ENCODE results near the gene SLC16A9.

The SLC16A9 gene

DNA sequence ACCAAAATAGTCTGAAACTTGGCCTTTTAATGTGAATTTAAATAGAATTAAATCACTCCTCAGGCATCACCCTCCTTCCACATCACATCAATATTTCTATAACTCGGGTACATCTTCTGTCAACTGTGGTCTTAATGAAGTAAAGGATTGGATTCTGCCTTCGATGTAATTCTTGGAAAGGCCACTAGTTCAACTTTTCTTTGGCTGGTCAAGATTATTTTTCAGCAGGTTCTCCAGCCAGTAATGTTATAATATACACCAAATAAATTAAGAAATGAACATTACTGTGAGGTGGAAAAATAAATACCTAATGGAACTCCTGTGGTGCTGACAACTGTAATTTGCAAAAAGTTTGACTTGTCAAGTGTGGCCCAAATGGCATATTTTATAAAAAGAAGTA is 9.7 kb upstream of the SLC16A9 start:
- DNase-seq (ENCODE audit: low read depth): no peak

DNA sequence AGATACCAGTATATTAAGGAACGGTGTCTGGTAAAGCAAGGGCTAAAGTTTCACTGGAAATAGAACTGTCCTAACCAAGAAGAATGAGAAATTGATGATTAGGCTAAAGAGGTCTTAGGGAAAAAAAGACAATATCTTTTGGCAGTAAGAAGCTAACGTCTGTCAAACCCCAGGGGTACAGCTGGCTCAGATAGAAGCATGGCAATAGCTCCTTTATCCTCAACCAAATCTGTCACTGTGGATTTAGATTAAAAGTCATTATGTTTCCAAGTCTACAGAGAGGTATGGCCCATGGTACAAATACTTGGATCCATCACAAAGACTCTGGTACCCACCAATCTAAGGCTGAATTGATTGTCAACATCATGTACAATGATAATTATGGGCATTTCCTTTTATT is 8.6 kb upstream of the SLC16A9 start:
- no peak for DNase-seq (ENCODE audit: low read depth)

DNA sequence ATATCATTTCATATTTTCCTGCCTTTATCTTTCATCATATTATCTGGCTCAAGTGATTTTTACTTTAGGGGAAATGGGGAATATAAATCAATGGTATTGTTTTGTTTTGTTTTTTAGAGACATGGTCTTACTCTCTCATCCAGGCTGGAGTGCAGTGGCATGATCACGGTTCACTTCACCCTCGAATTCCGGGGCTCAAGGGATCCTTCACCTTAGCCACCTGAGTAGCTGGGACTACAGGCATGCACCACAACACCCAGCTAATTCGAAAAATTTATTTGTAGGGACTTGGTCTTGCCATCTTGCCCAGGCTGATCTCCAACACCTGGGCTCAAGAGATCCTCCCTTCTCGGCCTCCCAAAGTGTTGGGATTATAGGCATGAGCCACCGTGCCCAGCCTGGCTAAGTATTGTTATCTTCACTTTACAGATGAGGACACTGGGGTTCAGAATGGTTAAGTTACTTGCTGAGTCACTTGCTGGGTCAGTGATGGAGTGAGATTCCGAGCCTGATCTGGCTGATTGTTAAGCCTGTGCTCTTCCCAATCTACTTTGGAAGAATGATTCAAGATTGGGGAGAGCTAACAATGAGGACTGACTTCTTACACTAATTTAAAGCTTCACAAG is 3.7 kb upstream of the SLC16A9 start:
- DNase-seq (ENCODE audit: low read depth): no peak

DNA sequence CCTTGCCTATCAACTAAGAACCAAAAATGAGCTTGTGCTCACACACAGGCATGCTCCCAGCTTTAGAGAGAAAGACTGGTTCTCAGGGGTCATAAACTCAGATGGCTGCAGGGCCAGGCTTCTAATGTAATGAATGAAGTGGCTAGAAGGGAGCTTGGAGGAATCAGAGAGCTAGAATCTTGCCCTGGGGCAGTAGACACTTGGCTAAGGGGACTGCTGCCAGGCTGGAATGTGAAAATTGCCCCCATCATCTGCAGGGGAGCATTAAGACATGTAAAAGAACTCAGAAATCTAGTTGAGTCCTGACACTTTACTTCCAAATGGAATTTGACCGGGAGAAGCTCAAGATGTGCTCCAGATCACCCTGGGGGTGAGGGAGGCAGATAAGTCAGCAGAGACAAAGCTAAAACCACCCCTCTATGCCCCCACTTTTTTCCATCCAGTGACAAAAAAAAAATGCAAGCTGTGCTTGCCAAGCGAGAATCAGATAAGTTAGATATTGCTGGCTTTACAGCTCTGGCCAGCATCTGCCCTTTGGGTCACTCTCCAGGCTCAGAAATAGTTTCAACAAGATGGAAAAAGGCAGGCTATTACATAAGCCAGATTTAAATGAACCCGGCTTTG is 2.3 kb upstream of the SLC16A9 start:
- DNase-seq (ENCODE audit: low read depth): no peak

DNA sequence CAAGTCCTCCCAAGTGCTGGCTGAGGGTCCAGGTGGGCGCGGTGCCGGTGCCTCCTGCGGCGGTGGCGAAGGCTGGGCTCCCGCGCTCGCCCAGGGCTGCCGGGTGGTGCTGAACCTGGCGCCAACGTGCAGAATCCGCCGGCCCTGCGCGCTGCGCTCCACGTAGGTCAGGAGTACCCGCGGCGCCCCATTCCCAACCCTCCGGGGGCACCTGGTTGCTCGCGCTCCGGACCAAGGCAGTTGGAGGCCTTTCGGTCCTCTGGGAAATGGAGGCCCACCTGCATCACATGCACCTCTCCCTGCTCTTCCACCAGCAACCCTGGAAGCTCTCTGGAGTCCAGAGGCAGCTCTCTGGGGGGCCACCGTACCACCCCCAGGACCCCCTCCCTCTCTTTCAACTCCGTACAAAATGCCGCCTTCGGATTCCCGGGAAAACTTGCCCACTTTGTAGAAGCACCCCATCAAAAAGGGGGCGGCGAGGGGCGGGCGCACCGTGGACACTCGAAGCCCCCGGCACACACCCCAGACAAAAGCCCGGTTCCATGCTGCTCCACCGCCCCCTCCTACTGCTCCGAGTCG is 745 bp downstream of the SLC16A9 start:
- DNase-seq (ENCODE audit: low read depth): no peak

DNA sequence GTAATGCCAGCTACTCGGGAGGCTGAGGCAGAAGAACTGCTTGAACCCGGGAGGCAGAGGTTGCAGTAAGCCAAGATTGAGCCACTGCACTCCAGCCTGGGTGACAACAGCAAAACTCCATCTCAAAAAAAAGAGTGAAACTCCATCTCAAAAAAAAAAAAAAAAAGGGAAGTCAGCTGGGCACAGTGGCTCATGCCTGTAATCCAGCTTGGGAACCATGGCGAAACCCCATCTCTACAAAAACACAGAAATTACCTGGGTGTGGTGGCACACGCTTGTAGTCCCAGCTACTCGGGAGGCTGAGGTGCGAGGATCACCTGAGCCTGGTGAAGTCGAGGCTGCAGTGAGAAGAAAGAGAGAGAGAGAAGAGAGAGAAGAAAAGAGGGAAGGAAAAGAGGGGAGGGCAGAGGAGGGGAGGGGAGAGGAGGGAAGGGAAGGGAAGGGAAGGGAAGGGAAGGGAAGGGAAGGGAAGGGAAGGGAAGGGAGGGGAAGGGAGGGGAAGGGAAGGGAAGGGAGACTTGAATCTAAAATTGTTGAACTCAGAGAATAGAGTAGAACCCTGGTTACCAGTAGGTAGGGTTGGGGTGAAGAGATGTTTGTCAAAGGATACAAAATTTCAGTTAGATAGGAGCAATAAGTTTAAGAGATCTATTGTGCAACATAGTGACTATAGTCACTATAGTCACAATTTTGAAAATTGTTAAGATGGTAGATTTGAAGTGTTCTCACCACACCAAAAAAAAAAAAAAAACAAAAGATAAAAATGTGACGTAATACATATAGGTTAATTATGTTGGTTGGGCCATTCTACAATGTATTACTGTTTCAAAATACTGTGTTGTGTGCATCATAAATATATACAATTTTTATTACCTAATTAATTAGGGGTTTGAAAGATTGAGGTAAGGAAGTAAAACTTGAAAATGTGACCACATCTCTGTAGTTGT is 2.5 kb downstream of the SLC16A9 start:
- no peak for DNase-seq (ENCODE audit: low read depth)

DNA sequence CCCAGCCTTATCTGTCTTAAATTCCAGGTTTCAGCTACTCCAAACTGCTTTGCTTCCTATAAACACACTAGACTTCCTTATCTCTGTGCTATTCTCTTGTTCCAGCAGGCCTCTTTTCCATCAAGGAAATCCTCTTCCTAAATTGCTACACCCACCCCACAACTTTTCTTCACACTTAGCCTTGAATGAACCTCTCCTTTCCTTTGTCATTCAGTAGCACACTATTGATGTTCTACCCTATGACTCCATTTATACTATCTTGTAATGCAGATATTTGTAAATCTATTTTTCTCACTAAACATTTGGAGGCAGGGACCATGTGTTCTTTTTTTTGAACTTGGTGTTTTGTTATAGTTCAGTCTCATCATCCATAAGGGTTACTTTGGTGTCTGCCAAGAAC is 3.7 kb downstream of the SLC16A9 start:
- DNase-seq (ENCODE audit: low read depth): no peak

DNA sequence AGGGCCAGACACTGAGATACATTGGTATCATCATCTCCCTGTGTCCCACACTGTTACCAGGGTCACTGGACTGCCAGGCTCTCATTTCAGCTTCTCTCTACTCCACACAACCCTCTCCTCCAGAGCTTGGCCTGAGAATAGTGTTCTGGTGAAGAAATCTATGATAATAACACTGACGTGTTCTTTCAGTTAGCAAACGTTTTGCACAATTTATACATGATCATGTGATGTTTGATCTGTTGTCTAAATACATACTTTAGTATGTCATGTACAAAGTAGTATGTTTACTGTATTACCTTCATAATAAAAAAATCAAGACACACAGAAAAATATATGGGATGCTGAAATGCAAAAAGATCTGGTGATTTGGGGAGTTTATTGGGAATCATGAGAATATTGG is 5.0 kb downstream of the SLC16A9 start:
- no peak for DNase-seq (ENCODE audit: low read depth)

DNA sequence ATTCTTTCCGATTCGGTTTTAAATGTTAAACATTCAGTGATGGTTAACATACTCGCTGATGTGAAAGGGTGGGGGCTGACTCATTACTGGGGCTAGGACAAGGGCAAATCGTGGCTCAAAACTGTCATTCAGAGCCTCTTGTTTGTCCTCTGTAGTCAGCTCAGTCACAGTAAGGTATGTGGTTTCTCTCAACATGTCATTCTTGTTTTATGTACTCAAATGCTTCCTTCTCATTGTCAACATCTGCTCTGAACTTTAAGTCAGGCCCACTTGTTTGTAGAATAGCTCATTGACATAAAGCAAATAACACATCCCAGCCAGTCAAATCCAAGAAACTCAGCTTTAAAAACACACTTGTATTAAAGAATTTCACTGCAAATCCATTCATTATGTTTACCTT is 7.3 kb downstream of the SLC16A9 start:
- DNase-seq (ENCODE audit: low read depth): no peak

DNA sequence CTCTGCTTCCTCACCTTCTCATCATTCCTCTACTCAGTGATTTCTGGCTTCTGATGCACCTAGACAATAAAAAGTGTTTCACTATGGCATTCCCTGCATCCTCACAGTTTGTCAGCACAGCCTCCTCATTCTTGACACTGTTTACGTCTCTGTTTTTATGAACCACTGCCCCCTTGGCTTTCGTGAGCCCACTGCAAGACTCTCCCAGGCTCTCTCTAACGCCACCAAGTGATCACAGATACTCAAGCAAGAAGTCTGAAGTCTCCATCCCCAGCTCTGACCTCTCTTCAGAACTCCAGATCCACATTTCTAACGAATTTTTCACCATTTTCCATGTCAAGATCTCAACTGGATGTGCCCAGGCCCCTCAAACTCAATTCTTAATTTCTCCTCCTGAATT is 8.9 kb downstream of the SLC16A9 start:
- DNase-seq (ENCODE audit: low read depth): no peak

DNA sequence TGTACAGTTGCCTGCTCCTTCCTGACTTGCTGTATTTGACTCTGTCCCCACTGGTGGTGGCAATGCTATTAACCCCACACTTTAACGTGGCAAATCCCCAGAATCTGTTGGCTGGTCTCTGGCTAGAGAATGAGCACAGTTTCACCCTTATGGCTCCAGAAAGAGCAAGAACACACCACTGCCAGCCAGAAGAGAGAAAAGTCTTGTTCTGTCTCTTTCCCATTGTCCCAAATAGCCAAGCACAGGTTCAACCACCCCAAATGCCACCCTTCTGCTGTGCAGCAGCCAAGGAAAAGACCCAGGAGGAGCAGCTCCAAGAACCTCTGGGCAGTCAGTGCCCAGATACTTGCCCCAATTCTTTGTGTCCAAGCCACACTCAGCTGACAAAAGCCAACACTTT is 11.3 kb downstream of the SLC16A9 start:
- no peak for DNase-seq (ENCODE audit: low read depth)

DNA sequence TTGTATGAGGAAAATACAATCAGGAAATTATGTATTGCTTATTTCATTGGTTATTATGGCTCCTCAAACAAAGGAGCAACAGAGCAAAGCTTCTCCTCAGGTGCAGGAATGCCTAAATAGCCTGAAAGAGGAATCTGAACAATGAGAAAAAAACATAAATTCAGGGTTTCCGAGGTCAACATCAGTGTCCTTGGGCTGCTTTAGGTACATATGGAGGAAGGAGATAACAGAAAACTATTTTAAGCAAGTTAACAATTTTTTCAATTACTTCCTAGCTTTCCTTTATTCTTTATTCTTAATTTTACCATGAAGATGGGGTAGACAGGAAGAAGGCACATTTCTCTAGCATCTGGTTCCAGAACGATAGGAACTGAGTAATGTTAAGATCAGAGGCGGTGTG is 14.0 kb downstream of the SLC16A9 start:
- no peak for DNase-seq (ENCODE audit: low read depth)

DNA sequence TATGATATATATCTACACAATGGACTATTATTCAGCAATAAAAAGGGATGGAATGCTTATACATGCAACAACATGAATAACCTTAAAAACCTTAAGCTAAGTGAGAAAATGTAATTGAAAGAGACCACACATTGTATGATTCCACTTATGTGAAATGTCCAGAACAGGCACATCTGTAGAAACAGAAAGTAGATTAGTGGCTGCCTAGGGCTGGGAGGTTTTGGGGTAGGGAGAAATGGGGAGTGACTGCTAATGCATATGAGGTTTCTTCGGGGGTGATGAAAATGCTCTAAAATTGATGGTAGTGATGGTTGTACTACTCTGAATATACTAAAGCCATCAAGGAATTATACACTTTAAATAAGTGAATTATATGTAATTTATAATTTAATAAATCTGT is 14.7 kb downstream of the SLC16A9 start:
- no peak for DNase-seq (ENCODE audit: low read depth)

DNA sequence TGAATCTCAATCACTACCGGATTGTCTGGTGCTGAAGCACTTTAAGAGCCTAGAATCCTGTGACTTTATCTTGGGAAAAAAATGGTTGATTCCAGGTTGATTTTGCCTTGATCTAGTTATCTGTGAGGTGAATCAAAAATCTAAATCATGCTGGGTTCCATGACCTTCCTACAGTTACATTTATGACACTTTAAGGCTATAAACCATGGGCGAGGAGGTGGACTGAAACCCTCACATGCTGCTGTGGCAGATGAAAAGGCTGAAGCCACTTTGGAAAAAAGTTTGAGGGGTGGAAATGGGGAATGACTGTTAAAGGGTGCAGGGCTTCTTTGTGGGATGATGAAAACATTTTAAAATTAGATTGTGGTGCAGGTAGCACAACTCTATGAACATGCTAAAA is 17.5 kb downstream of the SLC16A9 start:
- DNase-seq (ENCODE audit: low read depth): no peak

DNA sequence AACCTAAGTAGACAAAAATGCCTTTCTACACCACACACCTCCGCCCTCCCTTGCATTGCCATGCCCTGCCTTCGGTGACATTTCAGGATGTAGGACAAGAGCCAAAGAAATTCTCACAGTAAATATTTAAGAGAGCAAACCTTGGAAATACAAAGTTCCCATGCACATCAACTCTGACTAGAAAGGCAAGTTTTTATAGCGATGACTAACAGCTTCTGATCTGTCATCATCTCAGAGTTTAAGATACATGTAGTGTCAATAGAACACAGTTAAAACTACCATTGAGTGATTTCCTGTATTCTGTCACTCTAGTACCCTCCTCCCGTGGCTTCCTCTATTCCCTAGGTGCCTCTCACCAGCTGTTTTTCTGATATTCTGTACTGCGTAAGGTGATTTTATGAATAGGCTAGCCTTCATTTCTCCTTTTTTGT is 20.7 kb downstream of the SLC16A9 start:
- no peak for DNase-seq (ENCODE audit: low read depth)

DNA sequence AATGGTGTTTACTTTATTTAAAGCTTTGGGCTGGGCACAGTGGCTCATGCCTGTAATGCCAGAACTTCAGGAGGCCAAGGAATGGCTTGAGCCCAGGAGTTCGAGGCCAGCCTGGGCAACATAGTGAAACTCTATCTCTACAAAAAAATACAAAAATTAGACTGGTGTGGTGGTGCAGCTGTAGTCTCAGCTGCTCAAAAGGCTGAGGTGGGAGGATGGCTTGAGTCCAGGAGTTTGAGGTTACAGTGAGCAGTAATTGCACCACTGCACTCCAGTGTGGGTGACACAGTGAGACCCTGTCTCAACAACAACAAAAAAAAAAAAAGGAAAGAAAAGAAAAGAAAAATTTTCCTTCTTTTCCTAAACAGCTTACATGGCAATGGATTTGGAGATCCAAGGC is 22.0 kb downstream of the SLC16A9 start:
- DNase-seq (ENCODE audit: low read depth): no peak

DNA sequence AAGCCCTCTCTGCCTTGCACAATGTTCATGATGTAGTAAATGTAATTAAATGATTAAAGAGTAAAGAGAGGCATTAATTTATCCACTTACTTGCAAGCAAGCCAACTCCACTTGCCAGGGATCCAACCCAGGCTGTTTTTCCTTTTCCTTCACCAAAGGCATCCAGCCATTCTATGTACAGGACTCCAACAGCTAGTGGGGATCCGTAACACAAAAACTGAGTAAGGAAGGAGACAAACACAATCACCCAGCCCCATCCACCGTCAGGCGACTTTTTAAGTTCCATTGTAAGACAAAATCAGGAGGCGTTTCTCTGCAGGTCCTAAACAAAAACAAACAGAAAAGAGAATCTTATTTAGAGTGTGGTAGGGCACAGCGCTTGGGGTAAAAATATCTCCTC is 25.6 kb downstream of the SLC16A9 start:
- DNase-seq (ENCODE audit: low read depth): no peak

DNA sequence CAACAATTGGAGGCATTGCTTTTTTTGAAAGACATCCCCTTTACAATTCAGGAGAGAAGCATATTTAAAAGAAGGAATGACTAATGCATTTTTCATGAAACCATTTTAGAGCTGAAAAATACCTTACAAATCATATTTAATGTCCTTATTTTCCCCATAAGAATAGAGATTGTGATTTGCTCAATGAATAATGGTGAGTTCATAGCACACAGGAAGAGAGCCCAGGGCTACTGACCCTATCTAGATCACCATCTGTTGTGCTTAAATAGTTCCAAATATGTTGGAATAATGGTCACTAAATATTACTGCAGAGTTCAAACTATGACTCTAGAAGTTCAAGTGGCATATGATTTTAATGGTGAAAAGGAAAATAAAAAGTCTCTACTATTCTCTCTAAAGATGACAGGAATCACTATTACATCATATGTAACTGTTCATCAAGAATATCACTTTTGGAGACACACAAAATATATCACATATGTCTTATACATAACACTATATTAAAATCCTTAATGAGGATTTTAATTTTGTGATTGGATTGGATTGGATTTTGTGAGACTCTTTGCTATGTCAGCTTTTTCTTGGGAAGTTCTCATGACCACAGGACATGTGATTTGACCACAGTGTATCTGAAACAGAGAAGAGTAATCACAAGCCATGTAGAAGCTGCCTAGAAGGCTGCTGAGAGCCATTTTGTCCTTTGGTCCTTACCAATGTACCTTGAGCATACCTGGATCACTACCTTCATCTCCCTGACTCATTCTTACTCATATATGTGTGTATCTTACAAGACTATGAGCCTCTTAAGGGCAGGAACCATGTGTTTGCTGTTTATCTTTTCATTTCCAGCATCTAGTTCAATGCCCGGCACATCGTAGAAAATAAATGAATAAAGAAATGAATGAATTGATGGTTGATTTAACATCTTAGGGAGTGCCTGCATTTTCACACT is 26.4 kb downstream of the SLC16A9 start:
- no peak for DNase-seq (ENCODE audit: low read depth)

DNA sequence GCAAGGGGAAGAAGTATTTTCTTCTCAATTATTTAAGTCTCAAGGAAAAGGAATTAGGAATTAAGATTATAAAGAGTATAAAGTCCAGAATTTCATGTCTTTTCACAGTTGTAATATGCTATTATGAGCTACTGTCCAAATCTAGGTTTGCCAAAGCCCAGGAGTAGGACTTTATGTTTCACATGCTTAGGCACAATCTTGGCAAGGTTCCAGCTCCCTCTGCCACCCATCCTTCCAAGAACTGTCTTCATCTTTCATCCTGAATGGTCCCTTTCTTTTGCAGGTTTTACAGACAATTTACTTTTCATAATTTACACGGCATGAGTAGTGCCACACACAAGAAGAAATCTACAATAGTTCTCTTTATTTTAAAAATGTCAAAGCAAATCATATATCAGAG is 29.5 kb downstream of the SLC16A9 start:
- no peak for DNase-seq (ENCODE audit: low read depth)

DNA sequence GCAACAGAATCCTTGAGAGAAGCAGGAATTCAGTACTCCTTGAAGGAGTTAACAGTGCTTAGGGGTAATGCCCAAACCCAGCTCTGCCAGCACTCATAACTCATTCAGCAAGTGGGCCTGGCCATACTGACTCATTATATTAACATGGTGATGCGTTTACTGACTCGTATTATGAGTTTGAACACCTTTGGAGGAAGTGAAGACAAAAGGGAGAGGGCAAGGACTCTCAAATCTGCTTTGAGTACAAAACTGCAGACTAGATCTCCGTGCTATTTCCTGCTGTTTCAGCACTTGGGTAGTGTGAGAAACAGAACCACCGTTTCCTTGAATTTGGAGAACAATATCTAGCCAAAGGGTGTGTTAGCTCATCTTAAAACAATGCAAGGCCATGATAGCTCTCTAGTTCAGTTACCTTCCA is 30.8 kb downstream of the SLC16A9 start:
- DNase-seq (ENCODE audit: low read depth): no peak

DNA sequence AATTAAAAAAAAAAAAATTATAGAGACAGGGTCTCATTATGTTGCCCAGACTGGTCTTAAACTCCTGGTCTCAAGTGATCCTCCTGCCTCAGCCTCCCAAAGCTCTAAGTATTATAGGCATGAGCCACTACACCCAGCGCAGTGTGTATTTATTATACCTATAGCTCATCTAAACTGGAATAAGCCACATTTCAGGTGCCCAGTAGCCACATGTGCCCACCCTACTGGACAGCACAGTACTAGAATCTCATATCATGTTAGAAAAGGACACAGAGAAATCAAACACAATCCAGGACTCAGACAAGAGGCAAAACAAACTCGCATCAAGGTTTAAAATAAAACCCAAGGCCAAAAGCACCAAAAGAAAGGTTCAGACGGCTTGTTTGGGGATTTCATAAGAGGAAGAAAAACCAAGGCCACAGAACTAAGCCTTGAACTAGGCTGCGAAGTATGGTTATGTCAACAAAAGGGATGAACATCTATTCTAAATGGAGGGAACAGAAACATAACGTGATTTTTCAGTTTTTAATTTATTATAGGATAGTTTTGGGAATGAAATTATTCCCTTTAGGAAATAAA is 32.3 kb downstream of the SLC16A9 start:
- DNase-seq (ENCODE audit: low read depth): no peak

All from T-helper 22 cell (primary cell).